GM19328 (cell line): ENCODE data around the gene LYG1.
A peak's percentile ranks its signal among the peaks of the same experiment; 100 is the strongest.
"Not testable (repeated sequence)": the region's sequence is repeated elsewhere in the genome, so short reads cannot be mapped to it uniquely, and the experiment has no call there.

Experiments
- ATAC-seq: cut with Tn5 transposase; IDR thresholded peaks from one replicate; pipeline ENCODE4 v1.9.1; 2021; ENCODE audit warnings: mild to moderate bottlenecking, moderate library complexity; ENCODE audit not compliant: unreplicated experiment

Gene LYG1

GRCh38 chr2:99301097-99301496 lies at the start of gene LYG1:
TSS of gene LYG1 (minus strand) at chr2:99301197. CDS start at chr2:99295670, 5,527 bp downstream.
- not testable (repeated sequence) for ATAC-seq

- ATAC-seq: no peak
These were observed 49.2 kb upstream of the LYG1 start for GRCh38 chr2:99350194-99350593.

- no peak for ATAC-seq
These were observed 47.2 kb upstream of the LYG1 start for GRCh38 chr2:99348173-99348572.

GRCh38 chr2:99346218-99346617 lies 45.2 kb upstream of the LYG1 start:
- no peak for ATAC-seq

- ATAC-seq: not testable (repeated sequence)
These were observed 44.4 kb upstream of the LYG1 start for GRCh38 chr2:99345446-99345845.

GRCh38 chr2:99342536-99342935 lies 41.5 kb upstream of the LYG1 start:
- no peak for ATAC-seq

- ATAC-seq: no peak
These were observed 39.8 kb upstream of the LYG1 start for GRCh38 chr2:99340669-99341236.

- ATAC-seq: no peak
These were observed 37.1 kb upstream of the LYG1 start for GRCh38 chr2:99338029-99338585.

GRCh38 chr2:99337113-99338028 lies 36.4 kb upstream of the LYG1 start, which contains the start of gene EIF5B:
TSS of gene EIF5B (plus strand) at chr2:99337389. CDS start at chr2:99337555, 166 bp downstream.
- peak; percentile 56 for ATAC-seq

- ATAC-seq: peak; percentile 6
These were observed 35.8 kb upstream of the LYG1 start for GRCh38 chr2:99336804-99337112.

GRCh38 chr2:99335911-99336803 lies 35.2 kb upstream of the LYG1 start, which contains the start of gene TXNDC9:
TSS of gene TXNDC9 (minus strand) at chr2:99336333. CDS start at chr2:99333210, 3,123 bp downstream.
- peak; percentile 68 for ATAC-seq

- no peak for ATAC-seq
These were observed 24.4 kb upstream of the LYG1 start for GRCh38 chr2:99325384-99325783.

- not testable (repeated sequence) for ATAC-seq
These were observed 16.8 kb upstream of the LYG1 start for GRCh38 chr2:99317873-99318200.

- no peak for ATAC-seq
These were observed 16.3 kb upstream of the LYG1 start for GRCh38 chr2:99317161-99317872.

- no peak for ATAC-seq
These were observed 1.4 kb downstream of the LYG1 start for GRCh38 chr2:99299580-99299979.

- no peak for ATAC-seq
These were observed 3.0 kb downstream of the LYG1 start for GRCh38 chr2:99297994-99298393.

- no peak for ATAC-seq
These were observed 15.5 kb downstream of the LYG1 start for GRCh38 chr2:99285526-99285925.

- ATAC-seq: no peak
These were observed 20.9 kb downstream of the LYG1 start for GRCh38 chr2:99279969-99280695.

GRCh38 chr2:99278793-99279291 lies 22.2 kb downstream of the LYG1 start:
- ATAC-seq: no peak
